Measurements from ENCODE around the gene SSNA1. TPM values are rescaled to one million over a fixed set of nuclear protein-coding genes. Genes with fewer than 3 reads are reported as not detected.

The SSNA1 gene
- total RNA-seq, 1 donor from 2014 or later: 52.7 TPM

GRCh38 chr9:137162505-137163364, 25.7 kb upstream of the SSNA1 start:
- no peaks in the 10 kb centered on the region for H3K9me3 ChIP-seq (ENCODE audit: insufficient read depth, low read depth, low read length)
- peaks cover 41% of the 10 kb centered on the region for H3K27me3 ChIP-seq (ENCODE audit: insufficient read depth, low read length)
- Mint-ChIP-seq H3K27ac (ENCODE audit: unreplicated experiment) (no peak overlapping the region), H3K4me3 (ENCODE audit: unreplicated experiment) (peak overlapping the region; percentile 50), H3K27me3 (ENCODE audit: low read depth, unreplicated experiment) (peaks cover 61% of the 10 kb centered on the region), H3K36me3 (ENCODE audit: low read depth, unreplicated experiment) (no peaks in the 10 kb centered on the region), H3K4me1 (ENCODE audit: low read depth, unreplicated experiment) (peaks cover 2% of the 10 kb centered on the region), H3K9me3 (ENCODE audit: unreplicated experiment) (no peaks in the 10 kb centered on the region)
- no peak overlapping the region for H3K4me3 ChIP-seq (ENCODE audit: insufficient read depth, low read depth, low read length)
- peak overlapping the region; percentile 56 for H2AFZ ChIP-seq (ENCODE audit: low read depth, low read length)
- H3K9ac ChIP-seq (ENCODE audit: low read length): no peak overlapping the region
- no peak overlapping the region for H3K27ac ChIP-seq (ENCODE audit: low read depth, low read length)
- H4K20me1 ChIP-seq (ENCODE audit: insufficient read depth, low read length): no peaks in the 10 kb centered on the region
- H3K79me2 ChIP-seq (ENCODE audit: insufficient read depth, low read length): no peaks in the 10 kb centered on the region
- DNase-seq (ENCODE audit: low read depth): no peak
- TF ChIP-seq CTCF (IDR thresholded peaks at IDR 0.05; ENCODE audit: insufficient read depth, low read depth, low read length) (no peak), EZH2 (IDR thresholded peaks at IDR 0.05; ENCODE audit: insufficient read depth, low read length) (peak; percentile 95)
- no peak for FAIRE-seq
- H3K4me1 ChIP-seq (ENCODE audit: insufficient read depth, low read length): peaks cover 4% of the 10 kb centered on the region
- H3K36me3 ChIP-seq (ENCODE audit: insufficient read depth, low read length): no peaks in the 10 kb centered on the region
- H3K4me2 ChIP-seq (ENCODE audit: low read length): peak overlapping the region; percentile 57

DNA sequence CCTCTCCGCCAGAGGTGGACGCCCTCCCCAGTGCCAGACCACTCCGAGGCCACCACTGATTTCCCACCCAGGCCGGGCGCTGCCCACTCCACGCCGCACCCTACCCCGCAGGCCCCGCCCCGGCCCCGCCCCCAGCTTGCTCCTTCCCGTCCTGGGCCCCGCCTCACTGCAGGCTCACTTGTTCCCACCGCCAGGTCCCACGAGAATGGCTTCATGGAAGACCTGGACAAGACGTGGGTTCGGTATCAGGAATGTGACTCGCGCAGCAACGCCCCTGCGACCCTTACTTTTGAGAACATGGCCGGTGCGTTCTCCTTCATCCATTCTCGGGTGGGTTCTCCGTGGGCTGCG, 25.1 kb upstream of the SSNA1 start:
- peak overlapping the region; percentile 56 for H2AFZ ChIP-seq (ENCODE audit: low read depth, low read length)
- H3K27me3 Mint-ChIP-seq (ENCODE audit: low read depth, unreplicated experiment): peaks cover 55% of the 10 kb centered on the region
- no peak for FAIRE-seq

More for the DNA sequence above, 25.1 kb upstream of the SSNA1 start:
- Mint-ChIP-seq H3K36me3 (ENCODE audit: low read depth, unreplicated experiment) (no peaks in the 10 kb centered on the region), H3K4me3 (ENCODE audit: unreplicated experiment) (peak overlapping the region; percentile 50), H3K27ac (ENCODE audit: unreplicated experiment) (no peak overlapping the region), H3K9me3 (ENCODE audit: unreplicated experiment) (no peaks in the 10 kb centered on the region), H3K4me1 (ENCODE audit: low read depth, unreplicated experiment) (peaks cover 2% of the 10 kb centered on the region)
- H3K4me1 ChIP-seq (ENCODE audit: insufficient read depth, low read length): peaks cover 4% of the 10 kb centered on the region
- TF ChIP-seq EZH2 (IDR thresholded peaks at IDR 0.05; ENCODE audit: insufficient read depth, low read length) (no peak), CTCF (IDR thresholded peaks at IDR 0.05; ENCODE audit: insufficient read depth, low read depth, low read length) (no peak)
- H3K27me3 ChIP-seq (ENCODE audit: insufficient read depth, low read length): peaks cover 37% of the 10 kb centered on the region
- H3K9me3 ChIP-seq (ENCODE audit: insufficient read depth, low read depth, low read length): no peaks in the 10 kb centered on the region
- no peak overlapping the region for H3K27ac ChIP-seq (ENCODE audit: low read depth, low read length)
- H3K79me2 ChIP-seq (ENCODE audit: insufficient read depth, low read length): no peaks in the 10 kb centered on the region
- DNase-seq (ENCODE audit: low read depth): no peak
- H3K36me3 ChIP-seq (ENCODE audit: insufficient read depth, low read length): no peaks in the 10 kb centered on the region
- H3K4me3 ChIP-seq (ENCODE audit: insufficient read depth, low read depth, low read length): no peak overlapping the region
- no peaks in the 10 kb centered on the region for H4K20me1 ChIP-seq (ENCODE audit: insufficient read depth, low read length)
- no peak overlapping the region for H3K9ac ChIP-seq (ENCODE audit: low read length)
- peak overlapping the region; percentile 57 for H3K4me2 ChIP-seq (ENCODE audit: low read length)
